CD4-positive, alpha-beta memory T cell (primary cell): ENCODE data around the gene FGF11. TPM values are rescaled to one million over a fixed set of nuclear protein-coding genes. Genes with fewer than 3 reads are reported as not detected.

Source experiments
- CTCF ChIA-PET: fragments of 350-600 bp; sonication (Branson Sonifier 250); formaldehyde crosslinking; loops from one replicate; lab custom pipeline; 2021; ENCODE audit warnings: inconsistent platforms; ENCODE audit not compliant: partially characterized antibody; lab: Charles Lee
- POLR2A ChIA-PET: fragments of 350-600 bp; sonication (Branson Sonifier 250); formaldehyde crosslinking; loops from one replicate; lab custom pipeline; 2021; ENCODE audit not compliant: partially characterized antibody; lab: Charles Lee
- DNase-seq, 5 donors: peaks; one replicate each; pipeline versions ENCODE4 v3.0.0 to v3.0.0-alpha.2; 2020 to 2022; ENCODE audit warnings: mixed read lengths in 1 of 5
- H3K27ac ChIP-seq: one replicate; pipeline ENCODE4 v1.7.0; 2013; ENCODE audit warnings: low read depth, low read length
- H3K27me3 ChIP-seq: 2 replicates; pipeline ENCODE4 v1.7.0; 2013; ENCODE audit warnings: mild to moderate bottlenecking, low read length, moderate library complexity; ENCODE audit not compliant: insufficient read depth
- H3K36me3 ChIP-seq: 2 replicates; pipeline ENCODE4 v1.7.0; 2013; ENCODE audit warnings: mild to moderate bottlenecking, low read length, moderate library complexity; ENCODE audit not compliant: insufficient read depth
- H3K4me1 ChIP-seq: 2 replicates; pipeline ENCODE4 v1.7.0; 2013; ENCODE audit warnings: mild to moderate bottlenecking, low read length, moderate library complexity; ENCODE audit not compliant: insufficient read depth
- H3K4me3 ChIP-seq, 2 donors: one replicate each; pipeline ENCODE4 v1.7.0; 2013; ENCODE audit warnings: low read length in 2 of 2, mild to moderate bottlenecking in 1 of 2
- H3K9me3 ChIP-seq, 2 donors: one replicate each; pipeline ENCODE4 v1.7.0; 2013; ENCODE audit warnings: low read length in 2 of 2, control low read depth in 1 of 2; ENCODE audit not compliant: control insufficient read depth in 1 of 2
- H3K27ac Mint-ChIP-seq, 7 donors: one replicate each; pipeline ENCODE4 v1.8.0; 2020 to 2021; ENCODE audit warnings: mixed read lengths in 7 of 7, mild to moderate bottlenecking in 6 of 7, inconsistent platforms in 3 of 7, moderate library complexity in 3 of 7
- H3K27me3 Mint-ChIP-seq, 2 donors: one replicate each; pipeline ENCODE4 v1.8.0; 2020 to 2021; ENCODE audit warnings: mixed read lengths in 2 of 2
- H3K36me3 Mint-ChIP-seq, 2 donors: one replicate each; pipeline ENCODE4 v1.8.0; 2020 to 2021; ENCODE audit warnings: mixed read lengths in 2 of 2, inconsistent platforms in 1 of 2, mild to moderate bottlenecking in 1 of 2
- H3K4me1 Mint-ChIP-seq, 4 donors: one replicate each; pipeline ENCODE4 v1.8.0; 2020 to 2021; ENCODE audit warnings: mixed read lengths in 4 of 4, mild to moderate bottlenecking in 1 of 4
- H3K4me3 Mint-ChIP-seq, 8 donors: one replicate each; pipeline ENCODE4 v1.8.0; 2020 to 2021; ENCODE audit warnings: mixed read lengths in 8 of 8, mild to moderate bottlenecking in 7 of 8, moderate library complexity in 6 of 8, inconsistent platforms in 3 of 8
- H3K9me3 Mint-ChIP-seq, 8 donors: one replicate each; pipeline ENCODE4 v1.8.0; 2020 to 2021; ENCODE audit warnings: mixed read lengths in 8 of 8, mild to moderate bottlenecking in 5 of 8, inconsistent platforms in 3 of 8, moderate library complexity in 1 of 8
- intact Hi-C: fragments of 100-400 bp; cut with micrococcal nuclease; formaldehyde crosslinking; loops from one replicate; pipeline ENCODE4 v1.15.1; 2023
- polyA plus RNA-seq, 2 donors: library from polyadenylated mRNA; unstranded; fragments of 300-500 nt; fragmentation: Illumina TruSeq; gene quantifications; one replicate each; pipeline ENCODE4 v1.2.3, GENCODE V29; 2021
- total RNA-seq, 2 experiments: library from RNA; stranded (reverse); gene quantifications; one replicate each; pipeline ENCODE4 v1.2.3, GENCODE V29; 2021

The FGF11 gene
- total and polyA plus RNA-seq, 4 experiments from 2014 or later: 0.14 to 3.3 (median 2.7) TPM; not detected in 1

GRCh38 chr17:7416323-7416722 is 23.0 kb upstream of the FGF11 start:
- Histone ChIP-seq H3K9me3 (no peaks in the 10 kb centered on the region), H3K4me1 (no peaks in the 10 kb centered on the region), H3K27me3 (no peaks in the 10 kb centered on the region), H3K36me3 (no peaks in the 10 kb centered on the region), H3K27ac (no peak overlapping the region), H3K4me3 (no peak overlapping the region)
- intact Hi-C loops: loop anchor here (1.0 kb wide), 1 partner anchor 60 kb away; no protein-coding TSS in a partner anchor
- Mint-ChIP-seq H3K36me3 (no peaks in the 10 kb centered on the region), H3K27me3 (no peaks in the 10 kb centered on the region), H3K4me1 (peaks cover 0 to 2% (median 0%) of the 10 kb centered on the region in 4 donors), H3K9me3 (no peaks in the 10 kb centered on the region), H3K4me3 (peak overlapping the region in 1 of 8 donors; percentile 3), H3K27ac (peak overlapping the region in 1 of 7 donors; percentile 29)
- POLR2A ChIA-PET: interaction anchor here (1.3 kb wide), 1 partner anchor 12 kb away, joined by 4 read pairs; the partner anchor contains the start of gene TMEM256
- CTCF ChIA-PET: no interaction called here
- no peak for DNase-seq

GRCh38 chr17:7417056-7417655 is 22.2 kb upstream of the FGF11 start:
- ChIA-PET CTCF (no interaction called here), POLR2A (interaction anchor here (1.3 kb wide), 1 partner anchor 13 kb away, joined by 4 read pairs; the partner anchor contains the start of gene TMEM256)

GRCh38 chr17:7418472-7419152 is 20.7 kb upstream of the FGF11 start:
- Histone ChIP-seq H3K4me3 (no peak overlapping the region), H3K27me3 (no peaks in the 10 kb centered on the region), H3K27ac (no peak overlapping the region), H3K9me3 (no peaks in the 10 kb centered on the region), H3K4me1 (no peaks in the 10 kb centered on the region), H3K36me3 (no peaks in the 10 kb centered on the region)
- H3K27ac Mint-ChIP-seq: peak overlapping the region in 1 of 7 donors; percentile 58
- ChIA-PET POLR2A (interaction anchor here (0.5 kb wide), 1 partner anchor 511 kb away, joined by 3 read pairs; no protein-coding TSS in a partner anchor), CTCF (no interaction called here)
- intact Hi-C loops: no loop called here
- no peaks in the 10 kb centered on the region for H3K9me3 Mint-ChIP-seq
- no peaks in the 10 kb centered on the region for H3K27me3 Mint-ChIP-seq
- no peak overlapping the region for H3K4me3 Mint-ChIP-seq
- no peak for DNase-seq
- peaks cover 0 to 2% (median 0%) of the 10 kb centered on the region in 4 donors for H3K4me1 Mint-ChIP-seq
- no peaks in the 10 kb centered on the region for H3K36me3 Mint-ChIP-seq

More at GRCh38 chr17:7417056-7417655, 22.2 kb upstream of the FGF11 start:
- no peaks in the 10 kb centered on the region for H3K9me3 Mint-ChIP-seq
- H3K27ac ChIP-seq: no peak overlapping the region
- no peaks in the 10 kb centered on the region for H3K9me3 ChIP-seq
- H3K27me3 ChIP-seq: no peaks in the 10 kb centered on the region
- no peak overlapping the region for H3K4me3 ChIP-seq
- no peaks in the 10 kb centered on the region for H3K36me3 Mint-ChIP-seq
- H3K4me1 ChIP-seq: no peaks in the 10 kb centered on the region
- H3K36me3 ChIP-seq: no peaks in the 10 kb centered on the region
- H3K27me3 Mint-ChIP-seq: no peaks in the 10 kb centered on the region
- H3K27ac Mint-ChIP-seq: no peak overlapping the region
- peaks cover 0 to 2% (median 0%) of the 10 kb centered on the region in 4 donors for H3K4me1 Mint-ChIP-seq
- no peak overlapping the region for H3K4me3 Mint-ChIP-seq
- DNase-seq: peak in 1 of 5 donors; percentile 11
- intact Hi-C loops: no loop called here

GRCh38 chr17:7419819-7420610 is 19.3 kb upstream of the FGF11 start, which contains the start of gene SPEM1:
Gene SPEM1 (plus strand): TSS chr17:7420324. CDS start chr17:7420385, 61 bp downstream.
- peak within 1 kb of the TSS in 2 of 7 donors; percentile 53 to 58 for H3K27ac Mint-ChIP-seq
- intact Hi-C loops: no loop called here
- no peaks in the 10 kb centered on the region for H3K9me3 Mint-ChIP-seq
- ChIA-PET POLR2A (interaction anchor here (1.2 kb wide), 1 partner anchor 16 kb away, joined by 4 read pairs; no protein-coding TSS in a partner anchor), CTCF (interaction anchor here (1.4 to 1.8 kb wide), 2 partner anchors 17 to 64 kb away, joined by 4 to 6 read pairs; no protein-coding TSS in a partner anchor)
- no peaks in the 10 kb centered on the region for H3K27me3 ChIP-seq
- no peak for DNase-seq
- H3K27ac ChIP-seq: no peak within 1 kb of the TSS
- no peak within 1 kb of the TSS for H3K4me3 ChIP-seq
- no peak within 1 kb of the TSS for H3K4me3 Mint-ChIP-seq
- H3K4me1 ChIP-seq: no peaks in the 10 kb centered on the region
- no peaks in the 10 kb centered on the region for H3K36me3 ChIP-seq
- H3K36me3 Mint-ChIP-seq: no peaks in the 10 kb centered on the region
- peaks cover 0 to 4% (median 1%) of the 10 kb centered on the region in 4 donors for H3K4me1 Mint-ChIP-seq
- peaks cover 0 to 1% of the 10 kb centered on the region in 2 donors for H3K27me3 Mint-ChIP-seq
- H3K9me3 ChIP-seq: no peaks in the 10 kb centered on the region

GRCh38 chr17:7421186-7421585 is 18.1 kb upstream of the FGF11 start:
- Histone ChIP-seq H3K27me3 (no peaks in the 10 kb centered on the region), H3K4me3 (no peak overlapping the region), H3K9me3 (no peaks in the 10 kb centered on the region), H3K4me1 (no peaks in the 10 kb centered on the region), H3K36me3 (no peaks in the 10 kb centered on the region), H3K27ac (no peak overlapping the region)
- peaks cover 0 to 4% (median under 1%) of the 10 kb centered on the region in 4 donors for H3K4me1 Mint-ChIP-seq
- H3K9me3 Mint-ChIP-seq: no peaks in the 10 kb centered on the region
- ChIA-PET POLR2A (interaction anchor here (1.2 kb wide), 1 partner anchor 15 kb away, joined by 4 read pairs; no protein-coding TSS in a partner anchor), CTCF (interaction anchor here (1.4 to 1.8 kb wide), 2 partner anchors 16 to 66 kb away, joined by 4 to 6 read pairs; no protein-coding TSS in a partner anchor)
- no peaks in the 10 kb centered on the region for H3K36me3 Mint-ChIP-seq
- no peak overlapping the region for H3K4me3 Mint-ChIP-seq
- peaks cover 0 to 1% of the 10 kb centered on the region in 2 donors for H3K27me3 Mint-ChIP-seq
- intact Hi-C loops: no loop called here
- H3K27ac Mint-ChIP-seq: no peak overlapping the region
- no peak for DNase-seq

DNA sequence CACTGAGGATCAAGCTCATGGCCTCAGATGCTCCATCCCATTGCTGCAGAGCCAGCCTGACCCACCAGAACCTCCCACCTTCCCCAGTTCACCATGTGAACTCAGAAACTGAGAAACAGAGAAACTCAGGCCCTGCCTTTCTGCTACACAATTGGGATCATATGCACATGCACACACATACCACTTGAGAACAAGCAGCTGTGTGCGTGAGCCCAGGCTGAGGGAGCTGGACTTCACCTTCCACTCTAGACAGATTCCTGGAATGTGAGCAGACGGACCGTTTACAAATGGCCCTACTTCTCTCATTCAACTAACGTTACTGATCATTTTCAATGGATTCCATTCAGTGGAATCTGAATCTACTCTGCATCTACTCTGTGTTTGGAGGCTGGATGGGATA is 15.6 kb upstream of the FGF11 start:
- no peaks in the 10 kb centered on the region for H3K9me3 ChIP-seq
- ChIA-PET POLR2A (no interaction called here), CTCF (interaction anchor here (0.9 to 2.1 kb wide), 2 partner anchors 12 to 68 kb away, joined by 4 to 5 read pairs; partner anchors contain the start of gene TMEM102)
- H3K4me1 Mint-ChIP-seq: peaks cover 0 to 4% (median 0%) of the 10 kb centered on the region in 4 donors
- H3K4me1 ChIP-seq: no peaks in the 10 kb centered on the region
- H3K27ac Mint-ChIP-seq: no peak overlapping the region
- no peak overlapping the region for H3K4me3 Mint-ChIP-seq
- no peaks in the 10 kb centered on the region for H3K9me3 Mint-ChIP-seq
- no peak overlapping the region for H3K27ac ChIP-seq
- no peaks in the 10 kb centered on the region for H3K36me3 ChIP-seq
- intact Hi-C loops: no loop called here
- no peaks in the 10 kb centered on the region for H3K27me3 ChIP-seq
- H3K36me3 Mint-ChIP-seq: no peaks in the 10 kb centered on the region
- H3K4me3 ChIP-seq: no peak overlapping the region
- no peak for DNase-seq
- H3K27me3 Mint-ChIP-seq: peaks cover 0 to 1% of the 10 kb centered on the region in 2 donors
